Fibroblast of mammary gland (primary cell): ENCODE results near the gene TMEM217.

ENCODE experiments used
- DNase-seq: peaks from one replicate; pipeline ENCODE4 v3.0.0-alpha.2; 2010; ENCODE audit warnings: low read depth
- H3K4me3 ChIP-seq: 2 replicates; pipeline ENCODE4 v1.5.1; 2011; ENCODE audit warnings: low read depth, mild to moderate bottlenecking, low read length, moderate library complexity; ENCODE audit not compliant: control insufficient read depth
- CTCF ChIP-seq: conservative IDR thresholded peaks from 2 replicates; pipeline ENCODE4 v1.5.1; 2011; ENCODE audit warnings: low read depth, low read length, inconsistent platforms; ENCODE audit not compliant: control insufficient read depth, insufficient read depth

The TMEM217 gene

GRCh38 chr6:37280162-37280887 is 22.4 kb upstream of the TMEM217 start:
- TF ChIP-seq CTCF, result no peak
- H3K4me3 ChIP-seq, result no peak overlapping the region
- no peak for DNase-seq

GRCh38 chr6:37279366-37280134 is 21.6 kb upstream of the TMEM217 start:
- no peak overlapping the region for H3K4me3 ChIP-seq
- peak; percentile 76 for DNase-seq
- TF ChIP-seq CTCF, result no peak

- TF ChIP-seq CTCF, result no peak
- H3K4me3 ChIP-seq, result no peak overlapping the region
- DNase-seq, result no peak
Measured at GRCh38 chr6:37277001-37277409, 19.1 kb upstream of the TMEM217 start.

- no peak for DNase-seq
- no peak for TF ChIP-seq CTCF
- no peak overlapping the region for H3K4me3 ChIP-seq
Measured at GRCh38 chr6:37275350-37275749, 17.4 kb upstream of the TMEM217 start.

- no peak overlapping the region for H3K4me3 ChIP-seq
- no peak for TF ChIP-seq CTCF
- no peak for DNase-seq
Measured at GRCh38 chr6:37273690-37274089, 15.7 kb upstream of the TMEM217 start.

- no peak overlapping the region for H3K4me3 ChIP-seq
- DNase-seq, result no peak
- TF ChIP-seq CTCF, result no peak
Measured at GRCh38 chr6:37272834-37273566, 15.1 kb upstream of the TMEM217 start.
